ENCODE results near the gene DPP6.
"Not testable (repeated sequence)": the region's sequence is repeated elsewhere in the genome, so short reads cannot be mapped to it uniquely, and the experiment has no call there.

The DPP6 gene

GRCh38 chr7:154051643-154052529 lies at the start of gene DPP6:
Gene DPP6, plus strand, starts transcription at chr7:154052398.
- not testable (repeated sequence) for DNase-seq (ENCODE audit: low spot score)

DNA sequence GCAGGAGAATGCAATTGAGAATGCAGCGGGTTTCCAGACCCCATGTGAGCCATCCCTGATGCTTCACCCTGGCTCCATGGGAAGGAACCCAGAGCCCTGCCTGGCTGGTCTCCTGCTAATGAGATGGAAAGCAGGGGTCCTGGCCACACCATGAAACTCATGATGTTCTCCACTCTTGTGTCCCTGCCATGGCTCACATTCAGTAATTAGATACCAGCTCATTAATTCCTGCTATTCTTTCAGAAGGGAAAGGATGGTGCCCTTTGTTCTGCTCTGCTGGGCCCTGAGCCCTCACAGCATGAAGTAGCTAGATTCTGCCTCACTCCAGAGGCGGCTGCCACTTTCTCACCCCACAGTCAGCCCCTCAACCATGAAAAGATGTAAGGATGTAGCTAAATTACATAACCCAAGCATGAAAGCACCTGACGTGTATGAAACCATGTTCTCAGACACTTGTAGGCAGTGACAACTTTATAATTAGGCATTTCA lies 42.7 kb upstream of the DPP6 start:
- DNase-seq (ENCODE audit: low spot score) = not testable (repeated sequence)

- DNase-seq (ENCODE audit: low spot score) = not testable (repeated sequence)
These were observed 41.3 kb upstream of the DPP6 start for GRCh38 chr7:154010726-154011568.

GRCh38 chr7:154012800-154013199 lies 39.4 kb upstream of the DPP6 start:
- not testable (repeated sequence) for DNase-seq (ENCODE audit: low spot score)

GRCh38 chr7:154015636-154016035 lies 36.6 kb upstream of the DPP6 start:
- not testable (repeated sequence) for DNase-seq (ENCODE audit: low spot score)

GRCh38 chr7:154018354-154018753 lies 33.8 kb upstream of the DPP6 start:
- DNase-seq (ENCODE audit: low spot score) = not testable (repeated sequence)

DNA sequence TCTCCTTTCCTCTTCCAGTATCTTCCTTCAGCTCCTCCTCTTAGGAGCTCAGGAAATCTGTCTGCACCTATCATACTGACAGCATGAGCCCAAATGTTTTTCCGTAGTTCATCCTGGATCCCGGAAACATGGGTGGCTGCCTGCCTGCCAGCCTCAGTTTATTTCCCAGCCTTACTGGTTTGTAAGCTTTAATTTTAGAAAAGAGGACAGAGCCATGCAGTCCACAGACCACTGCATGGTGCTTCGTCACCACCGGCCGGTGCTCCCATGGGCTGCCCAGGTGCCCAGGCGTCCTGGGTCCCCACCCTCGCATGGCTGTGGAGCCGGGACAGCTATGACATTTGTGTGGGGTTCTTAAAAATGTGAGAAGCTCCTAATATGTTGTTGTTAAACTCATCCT lies 24.4 kb upstream of the DPP6 start:
- DNase-seq (ENCODE audit: low spot score) = not testable (repeated sequence)

DNA sequence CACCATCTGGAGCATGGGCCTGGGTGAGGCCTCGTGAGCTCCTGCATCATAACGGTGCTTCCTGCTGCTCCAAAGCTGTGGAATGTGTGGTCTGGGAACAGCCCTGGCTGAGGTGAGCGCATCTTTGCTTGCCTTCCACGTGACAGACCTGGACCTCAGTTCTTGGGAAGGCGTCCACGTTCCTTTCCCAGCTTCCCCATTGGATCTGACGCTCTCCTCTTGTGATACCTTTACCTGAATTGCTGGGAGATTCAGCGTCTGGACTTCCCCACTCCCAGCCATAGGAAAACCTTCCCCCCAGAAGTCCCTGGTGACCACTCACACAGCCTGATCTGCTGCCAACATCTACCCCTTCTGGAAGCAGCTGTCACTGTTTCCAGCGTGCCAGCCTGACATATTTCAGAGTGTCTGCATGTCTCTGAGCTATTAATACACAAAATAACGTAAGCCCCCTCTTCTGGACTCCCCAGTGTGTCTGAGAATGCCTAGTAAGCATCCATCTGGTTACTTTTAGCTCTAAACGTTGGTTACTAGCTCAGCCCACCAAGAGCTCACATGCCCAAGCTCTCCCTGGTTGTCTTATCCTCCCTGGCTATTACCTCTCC lies 21.6 kb upstream of the DPP6 start:
- not testable (repeated sequence) for DNase-seq (ENCODE audit: low spot score)

GRCh38 chr7:154039466-154040165 lies 12.6 kb upstream of the DPP6 start:
- DNase-seq (ENCODE audit: low spot score) = not testable (repeated sequence)

GRCh38 chr7:154050394-154050793 lies 1.8 kb upstream of the DPP6 start:
- not testable (repeated sequence) for DNase-seq (ENCODE audit: low spot score)

DNA sequence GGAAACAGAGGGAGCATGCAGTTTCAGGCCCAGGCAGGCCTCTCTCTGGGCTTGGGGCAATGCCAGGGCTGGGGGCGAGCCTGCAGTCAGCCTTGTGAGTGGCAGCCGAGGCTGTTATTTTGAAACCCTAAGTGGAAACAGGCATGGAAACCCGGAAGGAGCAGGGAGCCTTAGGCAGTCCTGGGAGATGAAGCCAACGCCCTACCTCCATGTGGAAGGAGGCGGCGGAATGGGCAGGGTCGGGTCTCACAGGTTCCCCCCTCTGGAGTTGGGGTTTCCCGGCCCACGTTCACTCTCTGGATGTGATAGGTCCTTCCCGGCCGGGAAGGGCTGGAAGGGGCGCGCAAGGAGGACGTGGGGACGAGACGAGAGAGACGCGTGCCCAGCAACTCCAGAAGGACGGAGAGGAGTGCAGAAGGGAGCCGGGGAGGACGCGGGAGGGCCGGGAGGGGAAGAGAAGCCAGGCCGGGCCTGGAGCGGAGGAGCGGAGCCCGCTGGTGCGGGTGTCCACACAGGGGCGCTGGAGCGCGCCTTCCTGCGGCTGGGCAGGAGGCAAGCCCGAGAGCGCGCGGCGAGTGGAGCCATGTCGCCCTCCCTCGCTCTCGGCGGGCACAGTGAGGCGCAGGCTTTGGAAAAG lies 1.1 kb upstream of the DPP6 start:
- DNase-seq (ENCODE audit: low spot score) = not testable (repeated sequence)

DNA sequence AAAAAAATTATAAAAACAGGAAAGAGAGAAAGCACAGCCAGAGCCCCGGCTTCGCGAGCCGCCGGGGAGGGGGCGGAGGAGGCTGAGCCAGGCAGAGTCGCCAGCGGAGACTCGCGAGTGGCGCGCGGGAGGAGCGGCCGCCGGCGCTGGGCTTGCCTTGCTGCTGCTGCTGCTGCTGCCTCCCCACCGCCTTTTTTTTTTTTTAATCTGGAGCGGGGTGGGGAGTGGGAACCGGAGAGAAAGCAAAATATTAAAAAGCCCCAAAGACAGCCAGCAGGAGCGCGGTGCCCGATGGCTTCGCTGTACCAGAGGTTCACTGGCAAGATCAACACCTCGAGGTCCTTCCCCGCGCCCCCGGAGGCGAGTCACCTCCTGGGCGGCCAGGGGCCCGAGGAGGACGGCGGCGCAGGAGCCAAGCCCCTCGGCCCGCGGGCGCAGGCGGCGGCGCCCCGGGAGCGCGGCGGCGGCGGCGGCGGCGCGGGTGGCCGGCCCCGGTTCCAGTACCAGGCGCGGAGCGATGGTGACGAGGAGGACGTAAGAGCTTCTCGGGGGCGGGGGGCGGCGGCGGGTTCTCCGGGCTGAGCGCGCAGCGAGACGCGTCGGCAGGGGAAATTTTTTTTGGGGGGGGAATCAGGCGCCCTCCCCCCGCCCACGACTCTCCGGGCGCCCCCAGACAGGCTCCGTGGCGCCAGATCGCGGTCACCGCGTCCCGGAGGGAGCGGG lies 493 bp downstream of the DPP6 start:
- not testable (repeated sequence) for DNase-seq (ENCODE audit: low spot score)

DNA sequence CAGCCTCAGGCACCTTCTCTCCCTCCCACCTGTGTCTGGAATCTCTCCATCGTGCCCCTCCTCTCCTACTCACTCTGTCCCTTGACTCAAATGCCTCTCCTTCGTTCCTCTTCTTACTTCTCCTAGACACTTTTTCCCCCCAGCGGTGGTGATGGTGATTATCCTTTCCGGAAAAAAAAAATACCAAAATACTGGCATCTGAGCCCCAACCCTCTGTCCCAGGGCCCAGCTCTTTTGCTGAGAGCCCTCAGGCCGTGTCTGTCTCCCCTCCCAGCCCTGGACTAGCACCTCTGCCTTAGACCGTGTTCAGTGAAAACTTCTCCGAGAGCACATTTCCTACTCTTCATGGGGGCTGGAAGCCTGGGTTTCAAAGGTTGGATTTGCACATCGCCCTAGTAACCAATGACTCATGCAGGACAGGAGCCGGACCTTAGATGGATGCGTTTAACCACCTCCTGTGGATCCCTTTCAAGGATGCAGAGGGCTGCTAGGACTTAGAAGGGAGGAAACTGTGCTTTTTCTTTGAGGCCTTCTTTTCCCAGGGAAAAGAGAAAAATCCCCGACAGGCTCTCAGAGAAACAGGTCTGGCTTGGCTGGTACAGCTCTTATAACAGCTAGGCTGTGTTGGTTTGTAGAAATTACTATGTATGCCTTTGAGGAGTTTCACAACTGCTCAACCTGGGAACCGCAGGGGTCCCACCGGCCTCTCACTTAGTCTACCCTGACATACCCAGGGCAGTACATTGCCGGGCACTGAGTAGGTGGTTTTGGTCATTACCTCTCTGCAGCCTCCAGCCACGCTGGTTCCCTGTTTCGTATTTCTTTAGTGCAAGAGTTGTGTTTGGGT lies 1.5 kb downstream of the DPP6 start:
- DNase-seq (ENCODE audit: low spot score) = not testable (repeated sequence)

GRCh38 chr7:154054664-154055063 lies 2.5 kb downstream of the DPP6 start:
- DNase-seq (ENCODE audit: low spot score) = not testable (repeated sequence)

DNA sequence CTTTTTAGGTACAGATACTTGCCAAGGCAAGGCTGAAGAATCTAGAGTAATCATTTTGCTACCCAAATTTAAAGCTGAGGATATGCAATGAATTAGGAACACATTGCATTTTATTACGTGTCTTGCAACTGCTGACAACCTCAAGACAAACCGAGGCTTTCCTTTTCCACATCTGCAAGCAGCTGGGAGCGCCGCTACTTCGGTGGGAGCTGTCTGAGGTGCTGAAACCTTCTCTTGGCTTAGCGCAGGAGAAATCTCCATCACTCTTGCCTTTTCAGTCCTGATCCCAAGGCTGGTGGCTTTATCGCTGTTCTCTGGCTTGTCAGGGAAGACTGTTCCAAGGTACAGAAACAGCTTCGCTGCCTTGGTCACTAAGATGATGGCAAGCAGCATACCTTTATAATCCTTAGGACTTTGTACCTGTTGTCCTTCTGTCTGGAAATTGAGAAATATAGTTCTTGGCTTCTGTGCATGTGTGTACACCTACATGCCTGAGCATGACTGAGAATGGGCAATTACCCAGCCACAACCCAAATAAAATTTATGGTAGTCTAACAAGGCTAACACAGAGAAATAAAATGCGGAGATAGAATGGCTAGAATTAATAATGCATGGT lies 3.4 kb downstream of the DPP6 start:
- not testable (repeated sequence) for DNase-seq (ENCODE audit: low spot score)

GRCh38 chr7:154058783-154059182 lies 6.6 kb downstream of the DPP6 start:
- DNase-seq (ENCODE audit: low spot score) = not testable (repeated sequence)

GRCh38 chr7:154060551-154060950 lies 8.4 kb downstream of the DPP6 start:
- not testable (repeated sequence) for DNase-seq (ENCODE audit: low spot score)

GRCh38 chr7:154071833-154072232 lies 19.6 kb downstream of the DPP6 start:
- DNase-seq (ENCODE audit: low spot score) = not testable (repeated sequence)
